PC-3 (cell line): ENCODE results near the gene C5AR2.
"Not testable (repeated sequence)": the region's sequence is repeated elsewhere in the genome, so short reads cannot be mapped to it uniquely, and the experiment has no call there.

ENCODE experiments used
- EZH2 ChIP-seq: fragments of 300-600 bp; sonication (generic); IDR thresholded peaks from one replicate; pipeline ENCODE4 v1.6.1; 2017; ENCODE audit warnings: antibody characterized with exemption, mild to moderate bottlenecking, low read length; ENCODE audit not compliant: unreplicated experiment
- EZH2phosphoT487 ChIP-seq: fragments of 300-600 bp; sonication (generic); IDR thresholded peaks from 2 replicates; pipeline ENCODE4 v1.6.1; 2018; ENCODE audit warnings: mild to moderate bottlenecking, antibody characterized with exemption, low read length, borderline replicate concordance
- TF ChIP-seq, protein P1 (sequence below): fragments of 300-600 bp; sonication (generic); conservative IDR thresholded peaks from 2 replicates; pipeline ENCODE4 v1.5.1; 2017; ENCODE audit warnings: antibody characterized with exemption, low read depth, mild to moderate bottlenecking, low read length

DNA sequence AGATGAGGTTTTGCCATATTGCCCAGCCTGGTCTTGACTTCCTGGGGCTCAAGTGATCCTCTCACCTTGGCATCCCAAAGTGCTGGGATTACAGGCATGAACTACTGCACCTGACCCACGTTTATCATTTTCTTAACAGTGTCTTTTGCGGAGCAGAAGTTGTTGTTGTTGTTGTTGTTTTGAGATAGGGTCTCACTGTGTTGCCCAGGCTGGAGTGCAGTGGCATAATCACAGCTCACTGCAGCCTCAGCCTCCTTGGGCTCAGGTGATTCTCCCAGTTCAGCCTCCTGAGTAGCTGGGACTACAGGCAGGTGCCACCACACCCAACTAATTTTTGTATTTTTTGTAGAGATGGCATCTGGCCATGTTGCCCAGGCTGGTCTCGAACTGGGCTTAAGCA is 55.6 kb downstream of the C5AR2 start:
- TF ChIP-seq, protein P1, sequence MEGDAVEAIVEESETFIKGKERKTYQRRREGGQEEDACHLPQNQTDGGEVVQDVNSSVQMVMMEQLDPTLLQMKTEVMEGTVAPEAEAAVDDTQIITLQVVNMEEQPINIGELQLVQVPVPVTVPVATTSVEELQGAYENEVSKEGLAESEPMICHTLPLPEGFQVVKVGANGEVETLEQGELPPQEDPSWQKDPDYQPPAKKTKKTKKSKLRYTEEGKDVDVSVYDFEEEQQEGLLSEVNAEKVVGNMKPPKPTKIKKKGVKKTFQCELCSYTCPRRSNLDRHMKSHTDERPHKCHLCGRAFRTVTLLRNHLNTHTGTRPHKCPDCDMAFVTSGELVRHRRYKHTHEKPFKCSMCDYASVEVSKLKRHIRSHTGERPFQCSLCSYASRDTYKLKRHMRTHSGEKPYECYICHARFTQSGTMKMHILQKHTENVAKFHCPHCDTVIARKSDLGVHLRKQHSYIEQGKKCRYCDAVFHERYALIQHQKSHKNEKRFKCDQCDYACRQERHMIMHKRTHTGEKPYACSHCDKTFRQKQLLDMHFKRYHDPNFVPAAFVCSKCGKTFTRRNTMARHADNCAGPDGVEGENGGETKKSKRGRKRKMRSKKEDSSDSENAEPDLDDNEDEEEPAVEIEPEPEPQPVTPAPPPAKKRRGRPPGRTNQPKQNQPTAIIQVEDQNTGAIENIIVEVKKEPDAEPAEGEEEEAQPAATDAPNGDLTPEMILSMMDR, result not testable (repeated sequence)
- not testable (repeated sequence) for TF ChIP-seq EZH2, EZH2phosphoT487
